Right ventricle myocardium inferior (tissue), 1 donor: ENCODE results near the gene BFSP1. TPM values are rescaled to one million over a fixed set of nuclear protein-coding genes. Genes with fewer than 3 reads are reported as not detected.

Source experiments
- ATAC-seq: fragments of 200-7000 bp; cut with Tn5 transposase; one replicate; pipeline ENCODE4 v1.9.1; 2020; ENCODE audit warnings: mild to moderate bottlenecking, moderate library complexity
- DNase-seq: peaks from one replicate; pipeline ENCODE4 v3.0.0; 2021; ENCODE audit errors: missing footprints
- intact Hi-C: fragments of 100-400 bp; cut with DNase I; formaldehyde crosslinking; loops from one replicate; pipeline ENCODE4 v1.11.0; 2022
- total RNA-seq: library from RNA; stranded (reverse); fragmentation: NEBNext Ultra II Directional; extraction: Animal tissue kit (Norgen Biotek cat#: 25700); gene quantifications from one replicate; pipeline ENCODE4 v1.2.1, GENCODE V29; 2021
- donor health status: DM: no; HTN: yes; CAD: no; lungs with severe emphysema.

BFSP1 gene
- total RNA-seq, 1 donor from 2014 or later: 0.57 TPM

DNA sequence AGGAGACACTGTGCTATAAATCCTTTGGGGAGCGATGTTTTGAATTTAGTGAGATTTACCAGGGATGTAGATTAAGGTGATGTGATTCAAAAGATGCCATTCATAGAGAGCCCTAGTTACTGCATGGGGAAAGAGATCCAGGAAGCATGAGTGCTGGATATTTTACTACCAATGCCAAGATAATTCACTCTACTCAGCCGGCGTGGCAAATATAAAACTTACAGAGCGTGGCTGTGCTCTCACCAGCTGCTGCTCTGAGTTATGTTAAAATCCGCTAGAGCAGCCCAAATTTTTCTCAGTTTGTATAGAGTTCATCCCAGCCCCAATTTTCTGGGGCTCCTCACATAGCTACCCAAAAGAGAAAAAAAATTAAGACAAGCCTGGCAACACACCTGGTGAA lies 48.6 kb downstream of the BFSP1 start:
- intact Hi-C loops: no loop called here
- DNase-seq: no peak
- no peak for ATAC-seq

GRCh38 chr20:17481661-17482060 lies 49.5 kb downstream of the BFSP1 start:
- intact Hi-C loops: no loop called here
- DNase-seq (peak; percentile 63), ATAC-seq (no peak)

GRCh38 chr20:17480696-17481095 lies 50.5 kb downstream of the BFSP1 start:
- no peak for ATAC-seq
- DNase-seq: no peak
- intact Hi-C loops: no loop called here

DNA sequence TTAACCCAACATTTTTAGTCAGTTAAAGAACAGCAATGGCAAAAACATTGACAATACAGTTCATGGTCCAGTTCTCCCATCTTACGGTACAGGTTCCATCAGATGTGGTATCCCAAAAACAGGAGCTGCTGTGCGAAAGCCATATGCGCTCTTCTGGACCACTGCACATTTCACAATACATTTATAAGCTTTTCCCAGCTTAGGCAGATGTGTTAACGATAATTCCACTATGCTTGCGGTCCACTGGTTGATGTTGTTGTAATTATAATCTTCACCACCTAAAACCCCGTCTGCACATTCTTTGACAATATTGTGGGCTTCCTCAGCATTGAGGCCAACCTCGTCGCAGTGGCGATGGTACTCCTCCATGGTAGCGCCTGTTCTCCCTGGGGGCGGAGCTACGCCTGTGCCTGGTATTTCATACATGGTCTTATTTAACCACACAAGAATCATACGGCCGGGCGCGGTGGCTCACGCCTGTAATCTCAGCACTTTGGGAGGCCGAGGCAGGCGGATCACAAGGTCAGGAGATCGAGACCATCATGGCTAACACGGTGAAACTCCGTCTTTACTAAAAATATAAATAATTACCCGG lies 52.0 kb downstream of the BFSP1 start:
- peak; percentile 63 for DNase-seq
- no peak for ATAC-seq
- intact Hi-C loops: no loop called here

DNA sequence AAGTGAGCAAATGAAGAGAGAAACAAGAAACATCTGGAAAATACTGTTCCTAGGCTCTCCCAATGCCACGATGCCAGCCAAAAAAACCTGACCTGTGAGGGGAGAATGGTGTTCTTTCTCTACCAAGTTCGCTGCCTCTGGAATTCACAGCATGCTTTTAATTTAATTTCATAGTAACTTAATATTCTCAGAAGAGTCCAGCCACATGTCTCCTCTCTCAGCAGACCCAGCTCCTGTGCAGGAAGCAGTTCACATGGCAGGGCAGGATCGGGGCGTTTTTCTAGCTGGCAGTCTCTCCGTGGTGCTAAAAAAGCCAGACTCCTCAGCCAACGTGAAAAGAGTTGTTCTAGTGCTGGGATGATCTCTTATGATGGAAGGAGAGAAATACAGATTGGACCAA lies 57.5 kb downstream of the BFSP1 start:
- intact Hi-C loops: no loop called here
- no peak for DNase-seq

DNA sequence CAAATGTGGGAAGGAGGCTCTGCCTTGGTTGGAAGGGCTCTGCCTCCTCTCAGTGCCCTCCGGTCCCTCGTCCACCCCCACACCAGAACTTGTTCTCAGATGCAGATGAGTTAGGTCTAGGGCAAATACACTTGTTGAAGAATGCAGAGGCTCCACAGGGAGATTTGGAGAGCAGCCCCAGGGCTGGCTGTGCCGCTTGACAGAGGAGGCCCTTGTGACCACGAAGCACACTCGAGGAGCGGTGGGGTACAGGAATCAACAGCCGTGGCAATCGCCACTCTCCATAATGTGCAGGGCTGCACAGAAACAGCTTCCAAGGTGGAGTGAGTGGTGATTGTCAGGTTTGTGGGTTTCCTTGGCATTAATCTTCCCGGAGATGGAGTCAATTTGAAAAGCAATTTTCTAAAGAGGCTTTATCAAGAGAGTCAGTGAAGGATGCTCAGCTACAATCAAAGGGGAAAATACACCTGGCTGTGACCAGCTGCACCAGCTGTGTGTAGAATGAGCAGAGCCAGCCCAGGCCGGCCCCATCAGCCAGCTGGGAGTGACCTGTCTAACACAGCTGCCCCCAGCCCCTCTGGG lies 59.5 kb downstream of the BFSP1 start:
- no peak for DNase-seq
- ATAC-seq: no peak
- intact Hi-C loops: no loop called here

More for the DNA sequence above, 57.5 kb downstream of the BFSP1 start:
- ATAC-seq: no peak

- intact Hi-C loops: no loop called here
Measured at GRCh38 chr20:17470973-17471372, 60.2 kb downstream of the BFSP1 start.

GRCh38 chr20:17470521-17470920 lies 60.7 kb downstream of the BFSP1 start:
- DNase-seq (no peak), ATAC-seq (no peak)
- intact Hi-C loops: no loop called here

More at GRCh38 chr20:17470973-17471372, 60.2 kb downstream of the BFSP1 start:
- no peak for DNase-seq
- ATAC-seq: no peak

GRCh38 chr20:17469246-17470030 lies 61.7 kb downstream of the BFSP1 start:
- no peak for ATAC-seq
- no peak for DNase-seq
- intact Hi-C loops: no loop called here

DNA sequence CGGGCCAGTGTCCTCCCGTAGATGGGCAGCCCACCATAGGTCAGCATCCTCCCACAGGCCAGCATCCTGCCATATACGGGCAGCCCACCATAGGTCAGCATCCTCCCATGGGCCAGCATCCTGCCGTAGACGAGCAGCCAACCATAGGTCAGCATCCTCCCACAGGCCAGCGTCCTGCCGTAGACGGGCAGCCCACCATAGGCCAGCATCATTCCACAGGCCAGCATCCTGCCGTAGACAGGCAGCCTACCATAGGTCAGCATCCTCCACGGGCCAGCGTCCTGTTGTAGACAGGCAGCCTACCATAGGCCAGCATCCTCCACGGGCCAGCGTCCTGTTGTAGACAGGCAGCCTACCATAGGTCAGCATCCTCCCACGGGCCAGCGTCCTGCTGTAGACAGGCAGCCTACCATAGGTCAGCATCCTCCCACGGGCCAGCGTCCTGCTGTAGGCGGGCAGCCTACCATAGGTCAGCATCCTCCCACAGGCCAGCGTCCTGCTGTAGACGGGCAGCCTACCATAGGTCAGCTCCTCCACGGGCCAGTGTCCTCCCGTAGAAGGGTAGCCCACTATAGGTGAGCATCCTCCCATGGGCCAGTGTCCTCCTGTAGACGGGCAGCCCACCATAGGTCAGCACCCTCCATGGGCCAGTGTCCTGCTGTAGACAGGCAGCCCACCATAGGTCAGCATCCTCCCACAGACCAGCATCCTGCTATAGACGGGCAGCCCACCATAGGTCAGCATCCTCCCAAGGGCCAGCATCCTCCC lies 62.9 kb downstream of the BFSP1 start:
- no peak for DNase-seq
- ATAC-seq: no peak
- intact Hi-C loops: no loop called here

DNA sequence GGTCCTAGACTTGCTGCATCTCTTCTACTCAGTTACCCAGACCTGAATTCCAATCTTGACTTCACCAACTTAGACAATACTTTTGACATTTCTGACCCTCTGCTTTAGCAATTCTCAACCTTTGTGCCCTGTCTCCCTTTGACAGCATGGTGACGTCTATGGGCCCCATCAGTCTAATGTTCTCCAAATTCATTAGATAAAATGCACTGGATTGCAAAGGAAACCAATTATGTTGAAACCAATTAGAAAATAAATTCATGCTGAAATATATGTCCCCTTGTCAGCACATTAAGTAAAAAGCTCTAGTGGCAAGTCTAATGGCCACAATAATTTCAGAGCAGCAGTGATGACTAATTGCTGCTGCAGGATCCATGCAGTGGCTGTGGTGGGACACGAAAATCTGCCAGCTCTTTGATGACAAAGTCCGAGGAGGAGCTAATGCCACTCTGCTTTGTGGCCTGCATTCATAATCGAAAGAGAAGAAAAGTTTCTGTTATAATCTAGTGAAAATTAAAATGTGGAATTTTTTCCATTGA lies 64.0 kb downstream of the BFSP1 start:
- ATAC-seq: no peak
- intact Hi-C loops: no loop called here
- no peak for DNase-seq

- intact Hi-C loops: no loop called here
- DNase-seq (no peak), ATAC-seq (no peak)
Measured at GRCh38 chr20:17466641-17467040, 64.5 kb downstream of the BFSP1 start.

DNA sequence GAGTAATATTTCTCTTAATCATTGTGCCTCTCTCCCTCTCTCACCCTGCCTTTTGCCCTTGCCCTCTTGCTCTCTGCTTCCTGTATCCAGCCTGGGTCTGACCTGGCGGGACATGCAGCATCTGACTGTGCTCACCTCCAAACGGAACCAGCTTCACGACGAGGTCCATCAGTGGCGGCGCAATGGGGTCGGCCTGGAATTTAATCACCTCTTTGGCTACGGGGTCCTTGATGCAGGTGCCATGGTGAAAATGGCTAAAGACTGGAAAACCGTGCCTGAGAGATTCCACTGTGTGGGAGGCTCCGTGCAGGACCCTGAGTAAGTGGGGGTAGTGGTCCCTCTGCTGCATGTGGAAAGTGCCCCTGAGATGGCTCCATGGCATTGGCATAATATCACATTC lies 65.9 kb downstream of the BFSP1 start:
- ATAC-seq (no peak), DNase-seq (no peak)
- intact Hi-C loops: no loop called here

- no peak for DNase-seq
- intact Hi-C loops: no loop called here
- ATAC-seq: no peak
Measured at GRCh38 chr20:17463711-17464110, 67.5 kb downstream of the BFSP1 start.

DNA sequence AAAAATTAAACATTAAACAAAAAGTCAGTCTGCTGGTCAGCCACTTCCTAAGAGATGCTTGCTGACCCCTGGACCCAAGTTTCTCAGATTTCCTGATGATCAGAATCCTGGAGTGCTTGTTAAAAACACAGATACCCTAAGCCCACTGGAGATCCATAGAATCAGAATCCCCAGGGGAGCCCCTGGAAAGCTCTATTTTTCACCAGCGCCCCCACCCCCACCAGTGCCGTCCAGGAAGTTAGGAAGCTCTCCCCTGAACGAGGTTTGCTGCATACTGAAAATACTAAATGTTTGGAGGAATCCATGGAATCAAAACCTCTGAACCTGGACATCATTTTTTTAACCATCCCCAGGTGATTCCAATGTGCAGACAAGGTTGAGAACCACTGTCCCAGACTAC lies 69.2 kb downstream of the BFSP1 start:
- intact Hi-C loops: no loop called here
- DNase-seq: no peak
- no peak for ATAC-seq

DNA sequence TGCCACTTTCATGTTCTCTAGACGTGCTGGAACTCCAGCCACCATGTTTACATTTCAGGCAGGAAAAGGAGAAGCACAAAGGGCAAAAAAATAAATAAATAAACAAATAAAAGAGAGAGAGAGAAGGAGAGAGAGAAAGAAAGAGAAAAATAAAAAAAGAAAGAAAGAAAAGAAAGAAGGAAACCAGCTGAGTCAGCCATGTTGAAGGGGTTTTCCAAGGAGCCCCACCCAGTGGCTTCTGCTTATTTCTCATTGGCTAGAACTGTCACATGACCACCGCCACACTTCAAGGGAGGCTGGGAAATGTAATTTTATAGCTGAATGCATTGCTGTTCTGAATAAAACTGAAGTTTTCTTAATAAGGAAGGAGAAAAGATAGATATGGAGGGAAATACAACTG lies 71.1 kb downstream of the BFSP1 start:
- DNase-seq (no peak), ATAC-seq (no peak)
- intact Hi-C loops: no loop called here

- intact Hi-C loops: no loop called here
- ATAC-seq (no peak), DNase-seq (no peak)
Measured at GRCh38 chr20:17457588-17458190, 73.5 kb downstream of the BFSP1 start.

DNA sequence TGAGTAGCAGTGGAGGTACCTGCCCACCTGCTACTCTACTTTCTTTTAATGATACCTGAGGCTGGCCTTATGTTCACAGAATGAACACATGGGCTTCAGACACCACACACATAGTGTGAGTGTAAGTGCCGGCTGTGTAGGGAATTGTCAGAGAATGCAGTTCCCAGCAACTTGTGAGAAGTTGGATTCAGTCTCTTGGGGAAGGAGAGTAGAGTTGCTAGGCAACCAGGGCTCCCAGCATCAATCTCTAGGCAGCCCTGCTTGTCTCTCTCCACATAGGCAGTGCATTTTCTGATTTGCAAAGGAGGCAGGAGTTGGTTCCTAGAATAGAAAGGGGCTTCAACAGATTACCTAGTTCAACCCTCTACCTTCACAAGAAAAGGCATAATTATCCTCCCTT lies 74.1 kb downstream of the BFSP1 start:
- DNase-seq: no peak
- intact Hi-C loops: no loop called here
- no peak for ATAC-seq

DNA sequence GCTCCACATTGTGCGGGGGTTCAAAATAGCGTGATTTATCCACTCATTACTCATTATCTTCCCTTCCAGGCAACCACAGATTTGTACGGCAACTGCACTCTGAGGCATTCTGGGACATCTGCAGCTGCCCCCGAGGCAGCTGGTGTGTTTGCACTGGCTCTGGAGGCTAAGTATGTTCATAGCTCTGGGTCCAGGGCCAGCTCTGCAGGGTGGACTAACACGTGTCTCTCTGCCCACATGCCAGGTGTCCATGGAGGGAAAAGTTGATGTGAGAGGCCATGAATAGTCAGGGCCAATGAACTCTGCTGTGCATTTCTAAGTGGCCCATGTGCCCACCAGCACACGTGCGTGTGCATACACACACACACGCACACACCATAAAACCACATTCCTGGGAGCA lies 74.9 kb downstream of the BFSP1 start:
- intact Hi-C loops: no loop called here
- DNase-seq: no peak
- no peak for ATAC-seq
